Stimulated activated effector memory CD8-positive, alpha-beta T cell treated with anti-CD3 and anti-CD28 coated beads, Interleukin-12 subunit alpha, Interleukin-12 subunit beta, amount 100 ng/mL, for 72 hours (primary cell): ENCODE data around the gene EPB42.
"Not testable (repeated sequence)": the region's sequence is repeated elsewhere in the genome, so short reads cannot be mapped to it uniquely, and the experiment has no call there.

Experiments
- ATAC-seq: fragments of 150-1000 bp; cut with Tn5 transposase; 2 replicates; pipeline ENCODE4 v1.10.0; 2021
- DNase-seq, 2 donors: peaks; one replicate each; pipeline ENCODE4 v3.0.0; 2021 to 2022; ENCODE audit warnings: low spot score in 2 of 2
- H3K27ac Mint-ChIP-seq: one replicate; pipeline ENCODE4 v1.8.0; 2022; ENCODE audit warnings: mild to moderate bottlenecking, mixed read lengths
- H3K36me3 Mint-ChIP-seq: one replicate; pipeline ENCODE4 v1.8.0; 2022; ENCODE audit warnings: mild to moderate bottlenecking, mixed read lengths
- H3K4me1 Mint-ChIP-seq: one replicate; pipeline ENCODE4 v1.8.0; 2022; ENCODE audit warnings: mixed read lengths
- H3K4me3 Mint-ChIP-seq: one replicate; pipeline ENCODE4 v1.8.0; 2022; ENCODE audit warnings: mild to moderate bottlenecking, mixed read lengths
- H3K9me3 Mint-ChIP-seq: one replicate; pipeline ENCODE4 v1.8.0; 2022; ENCODE audit warnings: mixed read lengths

The EPB42 gene

GRCh38 chr15:43189296-43189695, 31.5 kb downstream of the EPB42 start:
- DNase-seq (no peak), ATAC-seq (no peak)
- H3K36me3 Mint-ChIP-seq: peaks cover 97% of the 10 kb centered on the region
- H3K4me3 Mint-ChIP-seq: no peak overlapping the region
- no peaks in the 10 kb centered on the region for H3K9me3 Mint-ChIP-seq
- peaks cover 25% of the 10 kb centered on the region for H3K4me1 Mint-ChIP-seq
- H3K27ac Mint-ChIP-seq: no peak overlapping the region

GRCh38 chr15:43187544-43188155, 33.2 kb downstream of the EPB42 start:
- Mint-ChIP-seq H3K36me3 (peaks cover 86% of the 10 kb centered on the region), H3K9me3 (no peaks in the 10 kb centered on the region), H3K27ac (peak overlapping the region; percentile 96), H3K4me3 (peak overlapping the region; percentile 88), H3K4me1 (peaks cover 25% of the 10 kb centered on the region)
- ATAC-seq (no peak), DNase-seq (no peak)

GRCh38 chr15:43186003-43186353, 34.8 kb downstream of the EPB42 start:
- Mint-ChIP-seq H3K4me3 (peak overlapping the region; percentile 88), H3K36me3 (peaks cover 84% of the 10 kb centered on the region), H3K9me3 (no peaks in the 10 kb centered on the region), H3K27ac (peak overlapping the region; percentile 96), H3K4me1 (peaks cover 31% of the 10 kb centered on the region)
- DNase-seq (no peak), ATAC-seq (peak; percentile 52)

- Mint-ChIP-seq H3K4me1 (peaks cover 31% of the 10 kb centered on the region), H3K9me3 (no peaks in the 10 kb centered on the region), H3K4me3 (peak within 1 kb of the TSS; percentile 88), H3K27ac (peak within 1 kb of the TSS; percentile 96), H3K36me3 (peaks cover 78% of the 10 kb centered on the region)
- DNase-seq: peak; percentile 79 to 94
- peak; percentile 97 for ATAC-seq
Observed at GRCh38 chr15:43185157-43186002, 35.4 kb downstream of the EPB42 start, which contains the start of gene CCNDBP1. TSS of gene CCNDBP1 (plus strand) at chr15:43185403. CDS start at chr15:43185499, 96 bp downstream.

GRCh38 chr15:43184407-43185124, 36.3 kb downstream of the EPB42 start:
- ATAC-seq (no peak), DNase-seq (no peak)
- peak overlapping the region; percentile 96 for H3K27ac Mint-ChIP-seq
- H3K36me3 Mint-ChIP-seq: peaks cover 74% of the 10 kb centered on the region
- no peaks in the 10 kb centered on the region for H3K9me3 Mint-ChIP-seq
- peaks cover 30% of the 10 kb centered on the region for H3K4me1 Mint-ChIP-seq
- peak overlapping the region; percentile 88 for H3K4me3 Mint-ChIP-seq

- DNase-seq (no peak), ATAC-seq (no peak)
- H3K4me1 Mint-ChIP-seq: peaks cover 25% of the 10 kb centered on the region
- H3K36me3 Mint-ChIP-seq: peaks cover 63% of the 10 kb centered on the region
- no peak overlapping the region for H3K4me3 Mint-ChIP-seq
- H3K9me3 Mint-ChIP-seq: no peaks in the 10 kb centered on the region
- peak overlapping the region; percentile 0 for H3K27ac Mint-ChIP-seq
Observed at GRCh38 chr15:43183270-43183669, 37.5 kb downstream of the EPB42 start.

- not testable (repeated sequence) for DNase-seq, H3K4me3 Mint-ChIP-seq, H3K9me3 Mint-ChIP-seq, ATAC-seq, H3K4me1 Mint-ChIP-seq
- Mint-ChIP-seq H3K27ac (peak overlapping the region; percentile 54), H3K36me3 (peaks cover 44% of the 10 kb centered on the region)
Observed at GRCh38 chr15:43177147-43177546, 43.7 kb downstream of the EPB42 start.

GRCh38 chr15:43175656-43176309, 45.0 kb downstream of the EPB42 start:
- H3K4me3 Mint-ChIP-seq, DNase-seq, H3K27ac Mint-ChIP-seq, H3K4me1 Mint-ChIP-seq, ATAC-seq, H3K9me3 Mint-ChIP-seq: not testable (repeated sequence)
- peaks cover 43% of the 10 kb centered on the region for H3K36me3 Mint-ChIP-seq

- no peak for ATAC-seq
- Mint-ChIP-seq H3K27ac (no peak overlapping the region), H3K36me3 (peaks cover 69% of the 10 kb centered on the region), H3K4me1 (peaks cover 6% of the 10 kb centered on the region), H3K4me3 (no peak overlapping the region), H3K9me3 (no peaks in the 10 kb centered on the region)
- DNase-seq: no peak
Observed at GRCh38 chr15:43169888-43170287, 50.9 kb downstream of the EPB42 start.

- peaks cover 75% of the 10 kb centered on the region for H3K36me3 Mint-ChIP-seq
Observed at GRCh38 chr15:43168192-43169107, 52.4 kb downstream of the EPB42 start.

GRCh38 chr15:43167261-43167660, 53.6 kb downstream of the EPB42 start:
- DNase-seq, H3K9me3 Mint-ChIP-seq, H3K27ac Mint-ChIP-seq, ATAC-seq, H3K4me1 Mint-ChIP-seq, H3K4me3 Mint-ChIP-seq: not testable (repeated sequence)
- peaks cover 80% of the 10 kb centered on the region for H3K36me3 Mint-ChIP-seq

More at GRCh38 chr15:43168192-43169107, 52.4 kb downstream of the EPB42 start:
- H3K9me3 Mint-ChIP-seq: no peaks in the 10 kb centered on the region
- ATAC-seq (no peak), DNase-seq (no peak)
- peaks cover 6% of the 10 kb centered on the region for H3K4me1 Mint-ChIP-seq
- no peak overlapping the region for H3K27ac Mint-ChIP-seq
- H3K4me3 Mint-ChIP-seq: no peak overlapping the region

GRCh38 chr15:43165801-43166325, 55.0 kb downstream of the EPB42 start:
- peaks cover 84% of the 10 kb centered on the region for H3K36me3 Mint-ChIP-seq
- H3K4me1 Mint-ChIP-seq: peaks cover 6% of the 10 kb centered on the region
- no peak overlapping the region for H3K4me3 Mint-ChIP-seq
- DNase-seq: no peak
- H3K27ac Mint-ChIP-seq: peak overlapping the region; percentile 49
- ATAC-seq: peak; percentile 67
- no peaks in the 10 kb centered on the region for H3K9me3 Mint-ChIP-seq

- no peaks in the 10 kb centered on the region for H3K9me3 Mint-ChIP-seq
- ATAC-seq (no peak), DNase-seq (no peak)
- no peak overlapping the region for H3K4me3 Mint-ChIP-seq
- H3K27ac Mint-ChIP-seq: no peak overlapping the region
- peaks cover 96% of the 10 kb centered on the region for H3K36me3 Mint-ChIP-seq
- H3K4me1 Mint-ChIP-seq: peaks cover 15% of the 10 kb centered on the region
Observed at GRCh38 chr15:43153269-43153668, 67.5 kb downstream of the EPB42 start.

GRCh38 chr15:43151688-43152087, 69.1 kb downstream of the EPB42 start:
- no peak overlapping the region for H3K4me3 Mint-ChIP-seq
- no peak for DNase-seq
- H3K9me3 Mint-ChIP-seq: no peaks in the 10 kb centered on the region
- peaks cover 96% of the 10 kb centered on the region for H3K36me3 Mint-ChIP-seq
- peaks cover 15% of the 10 kb centered on the region for H3K4me1 Mint-ChIP-seq
- peak overlapping the region; percentile 77 for H3K27ac Mint-ChIP-seq
- peak; percentile 48 for ATAC-seq
